Activated gamma-delta T cell (primary cell): ENCODE data around the gene LY9.

Experiments used
- DNase-seq: peaks from one replicate; lab custom pipeline; 2025; lab: John Stamatoyannopoulos, UW
- total RNA-seq, 2 donors: gene quantifications; one replicate each; lab custom pipeline; 2026; lab: John Stamatoyannopoulos, UW

The LY9 gene, protein sequence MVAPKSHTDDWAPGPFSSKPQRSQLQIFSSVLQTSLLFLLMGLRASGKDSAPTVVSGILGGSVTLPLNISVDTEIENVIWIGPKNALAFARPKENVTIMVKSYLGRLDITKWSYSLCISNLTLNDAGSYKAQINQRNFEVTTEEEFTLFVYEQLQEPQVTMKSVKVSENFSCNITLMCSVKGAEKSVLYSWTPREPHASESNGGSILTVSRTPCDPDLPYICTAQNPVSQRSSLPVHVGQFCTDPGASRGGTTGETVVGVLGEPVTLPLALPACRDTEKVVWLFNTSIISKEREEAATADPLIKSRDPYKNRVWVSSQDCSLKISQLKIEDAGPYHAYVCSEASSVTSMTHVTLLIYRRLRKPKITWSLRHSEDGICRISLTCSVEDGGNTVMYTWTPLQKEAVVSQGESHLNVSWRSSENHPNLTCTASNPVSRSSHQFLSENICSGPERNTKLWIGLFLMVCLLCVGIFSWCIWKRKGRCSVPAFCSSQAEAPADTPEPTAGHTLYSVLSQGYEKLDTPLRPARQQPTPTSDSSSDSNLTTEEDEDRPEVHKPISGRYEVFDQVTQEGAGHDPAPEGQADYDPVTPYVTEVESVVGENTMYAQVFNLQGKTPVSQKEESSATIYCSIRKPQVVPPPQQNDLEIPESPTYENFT
- total RNA-seq, result 80.6 reads per million in 2 donors

GRCh38 chr1:160795951-160796383, at the start of gene LY9:
Gene LY9, plus strand, starts transcription at chr1:160796174. Its CDS starts 14 bp downstream, at chr1:160796188.
- no peak for DNase-seq

- DNase-seq, result no peak
These were observed 49.0 kb upstream of the LY9 start for GRCh38 chr1:160746836-160747500.

GRCh38 chr1:160747717-160748116, 48.3 kb upstream of the LY9 start:
- DNase-seq, result no peak

DNA sequence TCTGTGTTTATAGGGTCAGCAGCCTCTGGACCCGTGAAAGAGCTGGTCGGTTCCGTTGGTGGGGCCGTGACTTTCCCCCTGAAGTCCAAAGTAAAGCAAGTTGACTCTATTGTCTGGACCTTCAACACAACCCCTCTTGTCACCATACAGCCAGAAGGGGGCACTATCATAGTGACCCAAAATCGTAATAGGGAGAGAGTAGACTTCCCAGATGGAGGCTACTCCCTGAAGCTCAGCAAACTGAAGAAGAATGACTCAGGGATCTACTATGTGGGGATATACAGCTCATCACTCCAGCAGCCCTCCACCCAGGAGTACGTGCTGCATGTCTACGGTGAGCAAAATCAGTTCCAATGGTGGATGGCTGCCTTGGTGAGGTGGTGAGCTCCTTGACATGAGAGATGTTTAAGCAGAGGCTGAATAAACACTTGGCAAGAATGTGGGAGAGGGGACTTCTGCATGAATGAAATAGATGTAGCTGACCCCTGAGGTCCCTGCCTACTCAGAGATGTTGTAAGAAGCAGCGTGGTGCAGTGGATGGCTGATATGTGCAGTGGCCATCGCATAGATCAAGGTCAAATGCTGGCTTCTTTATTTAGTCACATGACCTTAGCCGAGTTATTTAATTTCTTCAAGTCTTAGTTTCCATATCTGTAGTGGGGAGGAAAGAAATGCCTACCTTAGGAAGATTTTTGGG, 47.6 kb upstream of the LY9 start:
- no peak for DNase-seq

- no peak for DNase-seq
These were observed 47.1 kb upstream of the LY9 start for GRCh38 chr1:160748878-160749269.

DNA sequence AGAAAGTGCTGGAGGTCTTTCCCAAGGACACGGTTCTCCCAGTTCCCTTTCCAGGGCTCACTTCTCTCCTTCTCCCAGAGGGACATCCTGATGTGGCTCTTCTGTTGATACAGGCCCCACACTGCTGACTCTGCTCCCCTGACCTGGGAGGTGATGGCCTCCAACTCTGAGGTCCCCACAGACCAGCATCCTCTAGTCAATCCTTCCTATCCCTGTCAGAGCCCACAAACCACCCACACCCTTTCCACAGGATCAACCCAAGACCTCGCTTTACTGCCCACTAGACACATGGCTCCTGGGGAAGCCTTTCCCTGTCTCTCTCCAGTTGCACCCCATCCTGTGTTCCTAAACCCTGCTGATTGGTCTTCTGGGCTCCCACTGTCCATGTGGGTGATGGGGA, 45.4 kb upstream of the LY9 start:
- no peak for DNase-seq

- DNase-seq, result no peak
These were observed 43.6 kb upstream of the LY9 start for GRCh38 chr1:160752406-160752805.

DNA sequence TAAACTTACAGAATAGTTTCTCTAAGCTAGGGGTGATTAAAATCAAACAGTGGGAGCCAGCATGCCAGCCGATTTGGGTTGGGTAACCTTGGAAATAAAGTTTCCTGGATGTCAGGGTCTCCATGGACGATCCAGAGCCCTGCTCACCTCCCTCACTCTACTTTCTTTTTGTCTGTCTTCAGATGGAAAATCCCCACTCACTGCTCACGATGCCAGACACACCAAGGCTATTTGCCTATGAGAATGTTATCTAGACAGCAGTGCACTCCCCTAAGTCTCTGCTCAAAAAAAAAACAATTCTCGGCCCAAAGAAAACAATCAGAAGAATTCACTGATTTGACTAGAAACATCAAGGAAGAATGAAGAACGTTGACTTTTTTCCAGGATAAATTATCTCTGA, 43.0 kb upstream of the LY9 start:
- no peak for DNase-seq

GRCh38 chr1:160753594-160753993, 42.4 kb upstream of the LY9 start:
- no peak for DNase-seq

- no peak for DNase-seq
These were observed 40.5 kb upstream of the LY9 start for GRCh38 chr1:160755461-160755860.

DNA sequence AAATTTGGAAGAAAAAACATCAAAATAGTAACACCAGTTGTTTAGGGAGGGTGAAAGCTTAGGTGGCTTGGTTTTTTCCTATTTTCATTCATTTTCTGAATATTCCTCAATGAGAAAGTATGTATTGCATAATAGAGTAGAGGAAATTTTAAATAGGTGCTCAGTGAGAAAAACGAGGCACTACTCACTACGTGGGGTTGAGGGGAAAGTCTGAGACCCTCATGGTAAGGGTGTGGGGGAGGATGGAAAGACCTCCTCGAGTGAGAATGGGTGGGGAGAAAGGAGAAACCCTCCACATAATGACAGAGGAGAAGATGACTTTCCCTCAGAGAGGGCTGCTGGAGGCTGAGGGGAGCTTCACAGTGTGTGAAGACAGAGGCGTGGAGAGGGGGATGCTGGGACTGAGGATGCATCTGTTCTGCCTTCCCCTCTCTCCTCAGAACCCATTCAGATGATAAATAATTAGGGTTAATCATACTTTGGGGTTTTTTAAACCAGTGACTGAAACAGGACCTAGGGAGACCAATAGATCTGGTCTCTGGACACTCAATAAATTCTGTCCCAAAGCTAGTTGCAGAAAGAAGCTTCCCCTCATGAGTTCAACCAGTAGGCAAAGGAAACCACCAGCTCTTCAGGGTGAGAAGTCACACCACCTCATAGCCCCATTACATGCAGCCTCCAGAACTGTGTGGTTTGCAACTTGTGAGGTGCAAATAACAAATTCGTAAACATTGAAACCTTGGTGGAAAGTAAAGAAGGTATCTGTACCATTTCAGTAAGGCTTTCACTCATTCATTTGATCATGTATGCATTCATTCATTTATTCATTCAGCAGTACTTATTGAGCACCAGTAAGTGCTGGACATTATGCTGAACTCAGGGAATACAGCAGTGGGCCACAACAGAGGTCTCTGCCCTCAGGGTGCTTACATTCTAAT, 39.8 kb upstream of the LY9 start:
- no peak for DNase-seq

DNA sequence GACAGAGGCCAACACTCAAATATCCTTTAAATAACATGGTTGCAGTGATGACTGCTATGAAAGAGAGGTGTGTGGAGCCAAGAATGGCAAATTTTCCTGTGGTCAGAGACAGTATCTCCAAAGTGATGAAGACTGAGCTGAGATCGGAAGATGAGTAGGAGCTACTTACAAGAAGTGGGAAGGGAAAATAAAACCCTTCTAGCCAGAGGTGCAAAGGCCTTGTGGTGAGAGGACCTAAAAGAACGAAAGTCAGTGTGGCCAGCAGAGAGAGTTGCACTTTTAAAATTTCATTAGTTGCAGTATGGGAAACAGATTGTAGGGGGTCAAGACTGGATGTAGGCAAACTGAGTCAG, 39.1 kb upstream of the LY9 start:
- DNase-seq, result no peak

DNA sequence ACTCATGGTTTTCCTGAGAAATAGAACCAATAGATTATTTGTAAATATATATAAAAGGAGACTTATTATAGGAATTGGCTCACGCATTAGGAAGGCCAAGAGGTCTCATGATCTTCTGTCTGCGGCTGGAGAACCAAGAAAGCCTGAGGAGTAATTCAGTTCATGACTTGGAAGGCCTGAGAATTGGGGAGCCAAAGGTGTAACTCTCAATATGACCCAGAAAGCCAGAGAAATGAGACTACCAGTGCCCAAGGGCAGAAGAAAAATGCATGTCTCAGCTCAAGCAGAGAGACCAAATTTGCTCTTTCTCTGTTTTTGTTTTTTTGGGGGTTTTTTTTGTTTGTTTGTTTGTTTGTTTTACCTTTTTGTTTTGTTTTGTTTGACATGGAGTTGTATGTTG, 37.5 kb upstream of the LY9 start:
- no peak for DNase-seq

GRCh38 chr1:160759740-160760139, 36.2 kb upstream of the LY9 start:
- DNase-seq, result no peak

DNA sequence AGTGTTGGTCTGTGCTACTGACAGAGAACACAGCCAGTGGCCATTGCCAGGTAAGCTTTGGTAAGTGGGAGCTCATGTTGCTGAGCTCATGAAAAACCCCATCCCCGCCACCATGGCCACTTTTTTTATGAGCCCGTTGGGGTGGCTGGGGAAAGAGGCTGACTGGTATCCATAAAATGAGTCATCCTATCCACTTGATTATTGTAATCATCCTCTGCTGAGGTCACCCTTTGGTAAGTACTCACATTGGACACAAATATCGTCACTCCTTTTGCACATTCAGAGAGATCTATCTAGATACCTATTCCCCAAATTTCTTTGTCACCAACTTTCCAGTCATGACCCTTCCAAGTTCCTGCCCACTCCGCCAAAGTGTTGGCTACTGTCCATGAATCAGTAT, 34.9 kb upstream of the LY9 start:
- no peak for DNase-seq

DNA sequence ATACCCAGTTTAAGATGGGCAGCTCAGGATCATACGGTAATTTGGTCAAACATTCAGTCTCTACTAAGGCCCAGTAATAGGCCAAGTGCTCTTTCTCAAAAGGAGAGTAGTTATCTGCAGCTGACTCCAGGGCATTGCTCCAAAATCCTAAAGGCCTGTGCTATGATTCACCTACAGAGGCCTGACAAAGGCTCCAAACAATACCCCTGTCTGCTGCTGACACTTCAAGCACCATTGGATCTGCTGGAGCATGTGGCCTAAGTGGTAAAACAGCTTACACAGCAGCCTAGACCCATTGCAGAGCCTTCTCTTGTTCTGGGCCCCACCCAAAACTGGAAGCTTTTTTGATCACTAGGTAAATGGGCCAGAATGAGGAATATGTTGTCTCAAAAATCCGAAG, 34.1 kb upstream of the LY9 start:
- no peak for DNase-seq

DNA sequence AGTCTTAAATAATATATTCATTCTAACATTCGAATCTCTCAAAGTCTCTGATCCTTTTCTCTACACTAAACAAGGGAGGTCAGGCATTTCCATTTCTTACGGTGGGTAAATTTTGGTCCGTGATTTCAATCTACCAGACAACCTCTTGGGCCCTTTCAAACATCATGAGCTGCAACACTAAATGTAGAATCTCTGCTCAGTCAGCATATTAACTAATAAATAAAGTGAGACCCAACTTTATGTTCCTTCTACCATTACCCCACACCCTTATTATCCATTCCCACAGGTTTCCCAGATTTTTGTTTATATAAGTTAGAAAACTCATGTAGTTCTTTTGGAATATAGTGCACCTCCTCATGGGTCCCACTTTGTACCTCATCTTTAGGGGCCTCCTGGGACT, 32.0 kb upstream of the LY9 start:
- DNase-seq, result no peak

DNA sequence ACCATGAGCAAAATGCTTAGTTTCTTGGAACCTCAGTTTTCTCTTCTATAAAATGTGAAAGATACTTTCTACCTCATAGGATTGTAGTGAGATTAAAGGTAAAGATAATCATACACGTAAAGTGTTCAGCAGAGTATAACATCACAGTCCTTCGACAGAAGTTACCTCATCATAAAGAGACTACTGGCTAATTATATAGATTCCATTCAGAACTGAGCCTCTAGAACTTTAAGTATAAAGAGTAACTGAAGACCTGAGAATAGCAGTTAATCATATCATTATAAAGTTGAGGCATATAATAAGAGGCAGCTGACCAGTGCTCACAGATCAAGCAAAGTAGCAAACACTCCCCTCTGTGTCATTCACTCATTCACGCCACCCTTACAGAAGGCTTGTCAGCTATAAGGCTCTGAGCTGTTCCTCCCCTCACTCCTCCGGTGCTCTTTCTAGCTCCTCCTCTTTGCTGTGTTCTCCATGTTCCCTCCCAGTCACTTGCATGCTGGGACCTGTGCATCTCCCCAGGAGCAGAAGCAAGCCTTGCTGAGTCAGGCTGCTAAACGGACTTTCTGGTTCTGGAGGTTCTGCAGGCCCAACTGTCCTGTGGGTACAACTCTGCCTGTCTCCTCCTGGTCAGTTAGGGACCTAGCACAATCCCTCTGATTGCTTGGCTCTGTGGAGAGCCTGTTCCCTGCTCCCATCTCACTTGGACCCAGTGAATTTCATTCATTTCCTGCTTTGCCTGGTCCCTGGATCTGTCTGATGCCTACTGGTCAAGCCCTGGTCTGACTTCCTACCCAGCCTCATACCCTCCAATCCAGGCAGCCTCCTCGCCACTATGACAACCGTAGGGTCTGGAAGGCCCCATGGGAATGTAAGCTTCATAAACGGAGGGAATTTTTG, 28.3 kb upstream of the LY9 start:
- DNase-seq, result no peak

GRCh38 chr1:160768295-160768657, 27.7 kb upstream of the LY9 start:
- DNase-seq, result no peak

DNA sequence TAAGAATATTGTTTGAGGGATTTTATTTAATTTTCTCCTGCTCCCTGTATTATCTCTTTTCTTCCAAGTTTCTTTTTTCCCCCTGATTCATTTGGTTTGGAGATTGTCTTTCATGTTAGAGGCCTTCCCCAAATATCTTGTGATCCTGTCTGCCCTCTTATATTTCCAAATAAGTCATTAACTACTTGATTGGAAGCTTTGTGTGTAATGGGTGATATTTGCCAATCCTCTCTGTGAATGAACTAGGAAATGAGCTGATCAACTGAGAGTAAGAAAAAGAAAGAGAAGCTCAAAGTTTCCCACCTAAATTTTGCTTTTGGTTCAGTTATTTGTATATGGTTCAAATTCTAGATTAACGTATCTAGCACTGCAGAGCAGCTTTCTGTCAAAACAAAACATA, 23.6 kb upstream of the LY9 start:
- DNase-seq, result no peak
